Measurements from ENCODE around the gene ITGB3BP. TPM values are rescaled to one million over a fixed set of nuclear protein-coding genes. Genes with fewer than 3 reads are reported as not detected.

Gene ITGB3BP
- total RNA-seq, 1 experiment from 2014 or later, result 79.2 TPM

DNA sequence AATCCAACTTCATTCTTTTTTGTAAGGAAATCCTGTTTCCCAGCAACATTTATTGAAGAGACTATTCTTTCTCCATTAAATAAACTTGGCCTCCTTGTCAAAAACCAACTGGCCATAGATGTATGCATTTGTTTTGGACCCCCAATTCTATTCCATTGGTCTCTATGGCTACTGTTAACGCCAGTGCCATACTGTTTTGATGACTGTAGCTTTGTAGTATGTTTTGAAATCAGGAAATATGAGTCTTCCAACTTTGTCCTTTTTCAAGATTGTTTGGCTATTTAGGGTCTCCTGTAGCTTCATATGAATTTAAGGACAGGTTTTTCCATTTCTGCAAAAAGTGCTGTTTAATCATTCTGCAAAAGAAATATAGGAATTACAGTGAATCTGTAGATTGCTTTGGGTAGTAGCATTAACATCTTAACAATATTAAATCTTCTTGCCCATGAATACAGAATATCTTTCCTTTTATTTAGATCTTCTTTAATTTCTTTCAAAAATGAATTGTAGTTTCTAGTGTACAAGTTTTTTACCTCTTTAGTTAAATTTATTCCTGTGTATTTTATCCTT lies 61.3 kb downstream of the ITGB3BP start:
- Histone ChIP-seq H4K20me1 (ENCODE audit: insufficient read depth) (no peaks in the 10 kb centered on the region), H3K4me2 (no peak overlapping the region), H3K36me3 (ENCODE audit: low read depth) (peaks cover 13% of the 10 kb centered on the region), H2AFZ (no peak overlapping the region), H3K27ac (no peak overlapping the region), H3K4me3 (no peak overlapping the region), H3K79me2 (ENCODE audit: low read depth) (no peaks in the 10 kb centered on the region), H3K4me1 (replicated peaks; ENCODE audit: insufficient read depth) (no peaks in the 10 kb centered on the region), H3K27me3 (ENCODE audit: insufficient read depth, low read depth) (no peaks in the 10 kb centered on the region), H3K9me3 (ENCODE audit: insufficient read depth, low read depth) (peaks cover 17% of the 10 kb centered on the region; the same call in 1 of the 2 replicates), H3F3A (ENCODE audit: insufficient read depth, low read depth) (no peaks in the 10 kb centered on the region), H3K9me2 (ENCODE audit: insufficient read depth) (no peaks in the 10 kb centered on the region)
- CTCF ChIA-PET, result no interaction called here
- intact Hi-C loops (cut with micrococcal nuclease; ENCODE audit: unreplicated experiment), result loop anchor here (2.0 kb wide), 1 partner anchor 47 kb away; no protein-coding TSS in a partner anchor
- DNase-seq, result no peak
- TF ChIP-seq EZH2 (IDR thresholded peaks at IDR 0.05; ENCODE audit: low read depth), result no peak
- TF ChIP-seq, protein P1, sequence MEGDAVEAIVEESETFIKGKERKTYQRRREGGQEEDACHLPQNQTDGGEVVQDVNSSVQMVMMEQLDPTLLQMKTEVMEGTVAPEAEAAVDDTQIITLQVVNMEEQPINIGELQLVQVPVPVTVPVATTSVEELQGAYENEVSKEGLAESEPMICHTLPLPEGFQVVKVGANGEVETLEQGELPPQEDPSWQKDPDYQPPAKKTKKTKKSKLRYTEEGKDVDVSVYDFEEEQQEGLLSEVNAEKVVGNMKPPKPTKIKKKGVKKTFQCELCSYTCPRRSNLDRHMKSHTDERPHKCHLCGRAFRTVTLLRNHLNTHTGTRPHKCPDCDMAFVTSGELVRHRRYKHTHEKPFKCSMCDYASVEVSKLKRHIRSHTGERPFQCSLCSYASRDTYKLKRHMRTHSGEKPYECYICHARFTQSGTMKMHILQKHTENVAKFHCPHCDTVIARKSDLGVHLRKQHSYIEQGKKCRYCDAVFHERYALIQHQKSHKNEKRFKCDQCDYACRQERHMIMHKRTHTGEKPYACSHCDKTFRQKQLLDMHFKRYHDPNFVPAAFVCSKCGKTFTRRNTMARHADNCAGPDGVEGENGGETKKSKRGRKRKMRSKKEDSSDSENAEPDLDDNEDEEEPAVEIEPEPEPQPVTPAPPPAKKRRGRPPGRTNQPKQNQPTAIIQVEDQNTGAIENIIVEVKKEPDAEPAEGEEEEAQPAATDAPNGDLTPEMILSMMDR (conservative IDR thresholded peaks at IDR 0.05), result no peak
- no TSS peak for BruUV-seq (replicated peaks)
- POLR2A ChIA-PET (ENCODE audit: unreplicated experiment), result no interaction called here

GRCh38 chr1:63458750-63459149 lies 64.3 kb downstream of the ITGB3BP start:
- H3K9me3 ChIP-seq (ENCODE audit: insufficient read depth, low read depth), result peaks cover 13% of the 10 kb centered on the region; the same call in 1 of the 2 replicates
- no peak overlapping the region for H3K4me3 ChIP-seq
- no peak for DNase-seq
- no peaks in the 10 kb centered on the region for H3K9me2 ChIP-seq (ENCODE audit: insufficient read depth)
- H3K4me2 ChIP-seq, result no peak overlapping the region
- ChIA-PET POLR2A (ENCODE audit: unreplicated experiment) (no interaction called here), CTCF (no interaction called here)
- no peak overlapping the region for H2AFZ ChIP-seq
- H3K79me2 ChIP-seq (ENCODE audit: low read depth), result no peaks in the 10 kb centered on the region
- BruUV-seq (replicated peaks), result no TSS peak
- no peaks in the 10 kb centered on the region for H3K4me1 ChIP-seq (replicated peaks; ENCODE audit: insufficient read depth)
- no peak overlapping the region for H3K27ac ChIP-seq
- intact Hi-C loops (cut with micrococcal nuclease; ENCODE audit: unreplicated experiment), result no loop called here
- no peaks in the 10 kb centered on the region for H3K27me3 ChIP-seq (ENCODE audit: insufficient read depth, low read depth)
- TF ChIP-seq, protein P1 (conservative IDR thresholded peaks at IDR 0.05), result no peak
- TF ChIP-seq EZH2 (IDR thresholded peaks at IDR 0.05; ENCODE audit: low read depth), result no peak
- H3F3A ChIP-seq (ENCODE audit: insufficient read depth, low read depth), result no peaks in the 10 kb centered on the region
- peaks cover 13% of the 10 kb centered on the region for H3K36me3 ChIP-seq (ENCODE audit: low read depth)
- H4K20me1 ChIP-seq (ENCODE audit: insufficient read depth), result no peaks in the 10 kb centered on the region

GRCh38 chr1:63454269-63454668 lies 68.8 kb downstream of the ITGB3BP start:
- TF ChIP-seq, protein P1 (conservative IDR thresholded peaks at IDR 0.05), result peak; percentile 44; the same call in 1 of the 2 replicates
- TF ChIP-seq EZH2 (IDR thresholded peaks at IDR 0.05; ENCODE audit: low read depth), result no peak
- ChIA-PET POLR2A (ENCODE audit: unreplicated experiment) (interaction anchor here (0.6 kb wide), 1 partner anchor 188 kb away, joined by 4 read pairs; no protein-coding TSS in a partner anchor), CTCF (no interaction called here)
- Histone ChIP-seq H2AFZ (no peak overlapping the region), H3K4me1 (replicated peaks; ENCODE audit: insufficient read depth) (no peaks in the 10 kb centered on the region), H3K27ac (no peak overlapping the region), H3K9me2 (ENCODE audit: insufficient read depth) (no peaks in the 10 kb centered on the region; the same call in 1 of the 2 replicates), H3K79me2 (ENCODE audit: low read depth) (no peaks in the 10 kb centered on the region), H3K4me2 (no peak overlapping the region), H3K9me3 (ENCODE audit: insufficient read depth, low read depth) (no peaks in the 10 kb centered on the region), H3K4me3 (no peak overlapping the region), H3F3A (ENCODE audit: insufficient read depth, low read depth) (no peaks in the 10 kb centered on the region), H3K27me3 (ENCODE audit: insufficient read depth, low read depth) (no peaks in the 10 kb centered on the region), H3K36me3 (ENCODE audit: low read depth) (no peaks in the 10 kb centered on the region), H4K20me1 (ENCODE audit: insufficient read depth) (no peaks in the 10 kb centered on the region)
- BruUV-seq (replicated peaks), result no TSS peak
- DNase-seq, result no peak
- intact Hi-C loops (cut with micrococcal nuclease; ENCODE audit: unreplicated experiment), result no loop called here

Measured in PC-9 (cell line).